Measurements from ENCODE around the gene RSPH6A.

DNA sequence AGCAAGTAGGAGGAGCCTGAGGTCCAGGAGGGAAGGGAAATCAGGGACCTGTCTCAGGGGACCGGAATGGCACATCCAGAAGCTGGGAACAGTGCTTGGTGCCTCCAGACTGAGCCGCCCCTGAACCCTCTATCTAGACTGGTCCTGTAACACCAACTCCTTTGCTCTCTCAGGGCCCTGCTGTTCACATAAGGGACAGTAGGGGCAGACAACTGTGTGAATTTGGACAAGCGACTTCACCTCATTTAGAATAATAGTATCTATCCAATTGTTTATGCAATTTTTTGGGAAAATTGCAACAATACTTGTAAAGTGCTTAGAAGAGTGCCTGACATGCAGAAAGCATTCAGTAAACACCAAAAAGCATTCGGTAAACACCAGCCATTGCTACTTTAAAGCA is 33.8 kb upstream of the RSPH6A start:
- TF ChIP-seq CTCF (IDR thresholded peaks at IDR 0.05) (peak; percentile 41), POLR2AphosphoS5 (IDR thresholded peaks at IDR 0.05; ENCODE audit: low read depth, low read length) (no peak), TEAD4 (IDR thresholded peaks at IDR 0.05; ENCODE audit: borderline replicate concordance, insufficient read depth) (no peak), EP300 (IDR thresholded peaks at IDR 0.05; ENCODE audit: borderline replicate concordance in 1 of 2, low read depth in 1 of 2, low read length in 1 of 2) (no peak), YY1 (IDR thresholded peaks at IDR 0.05; ENCODE audit: low read depth) (no peak), RXRA (IDR thresholded peaks at IDR 0.05; ENCODE audit: borderline replicate concordance, low read depth) (no peak), EZH2phosphoT487 (IDR thresholded peaks at IDR 0.05; ENCODE audit: borderline replicate concordance, low read depth) (no peak), GABPA (IDR thresholded peaks at IDR 0.05; ENCODE audit: low read depth) (no peak), RFX5 (IDR thresholded peaks at IDR 0.05; ENCODE audit: low read length) (no peak)
- TF ChIP-seq, protein P1, sequence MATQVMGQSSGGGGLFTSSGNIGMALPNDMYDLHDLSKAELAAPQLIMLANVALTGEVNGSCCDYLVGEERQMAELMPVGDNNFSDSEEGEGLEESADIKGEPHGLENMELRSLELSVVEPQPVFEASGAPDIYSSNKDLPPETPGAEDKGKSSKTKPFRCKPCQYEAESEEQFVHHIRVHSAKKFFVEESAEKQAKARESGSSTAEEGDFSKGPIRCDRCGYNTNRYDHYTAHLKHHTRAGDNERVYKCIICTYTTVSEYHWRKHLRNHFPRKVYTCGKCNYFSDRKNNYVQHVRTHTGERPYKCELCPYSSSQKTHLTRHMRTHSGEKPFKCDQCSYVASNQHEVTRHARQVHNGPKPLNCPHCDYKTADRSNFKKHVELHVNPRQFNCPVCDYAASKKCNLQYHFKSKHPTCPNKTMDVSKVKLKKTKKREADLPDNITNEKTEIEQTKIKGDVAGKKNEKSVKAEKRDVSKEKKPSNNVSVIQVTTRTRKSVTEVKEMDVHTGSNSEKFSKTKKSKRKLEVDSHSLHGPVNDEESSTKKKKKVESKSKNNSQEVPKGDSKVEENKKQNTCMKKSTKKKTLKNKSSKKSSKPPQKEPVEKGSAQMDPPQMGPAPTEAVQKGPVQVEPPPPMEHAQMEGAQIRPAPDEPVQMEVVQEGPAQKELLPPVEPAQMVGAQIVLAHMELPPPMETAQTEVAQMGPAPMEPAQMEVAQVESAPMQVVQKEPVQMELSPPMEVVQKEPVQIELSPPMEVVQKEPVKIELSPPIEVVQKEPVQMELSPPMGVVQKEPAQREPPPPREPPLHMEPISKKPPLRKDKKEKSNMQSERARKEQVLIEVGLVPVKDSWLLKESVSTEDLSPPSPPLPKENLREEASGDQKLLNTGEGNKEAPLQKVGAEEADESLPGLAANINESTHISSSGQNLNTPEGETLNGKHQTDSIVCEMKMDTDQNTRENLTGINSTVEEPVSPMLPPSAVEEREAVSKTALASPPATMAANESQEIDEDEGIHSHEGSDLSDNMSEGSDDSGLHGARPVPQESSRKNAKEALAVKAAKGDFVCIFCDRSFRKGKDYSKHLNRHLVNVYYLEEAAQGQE (IDR thresholded peaks at IDR 0.05; ENCODE audit: low read depth, low read length) = no peak
- TF ChIP-seq, protein P2, sequence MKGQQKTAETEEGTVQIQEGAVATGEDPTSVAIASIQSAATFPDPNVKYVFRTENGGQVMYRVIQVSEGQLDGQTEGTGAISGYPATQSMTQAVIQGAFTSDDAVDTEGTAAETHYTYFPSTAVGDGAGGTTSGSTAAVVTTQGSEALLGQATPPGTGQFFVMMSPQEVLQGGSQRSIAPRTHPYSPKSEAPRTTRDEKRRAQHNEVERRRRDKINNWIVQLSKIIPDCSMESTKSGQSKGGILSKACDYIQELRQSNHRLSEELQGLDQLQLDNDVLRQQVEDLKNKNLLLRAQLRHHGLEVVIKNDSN (IDR thresholded peaks at IDR 0.05; ENCODE audit: borderline replicate concordance, low read depth) = no peak
- TF ChIP-seq, protein P3, sequence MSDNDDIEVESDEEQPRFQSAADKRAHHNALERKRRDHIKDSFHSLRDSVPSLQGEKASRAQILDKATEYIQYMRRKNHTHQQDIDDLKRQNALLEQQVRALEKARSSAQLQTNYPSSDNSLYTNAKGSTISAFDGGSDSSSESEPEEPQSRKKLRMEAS (IDR thresholded peaks at IDR 0.05; ENCODE audit: low read depth) = no peak
